NK-92 (cell line): Measurements from ENCODE around the gene MAK.
"Not testable (repeated sequence)": the region's sequence is repeated elsewhere in the genome, so short reads cannot be mapped to it uniquely, and the experiment has no call there.

Source experiments
- DNase-seq: peaks from one replicate; lab custom pipeline; 2025; ENCODE audit not compliant: unreplicated experiment; lab: John Stamatoyannopoulos, UW

Gene MAK

DNA sequence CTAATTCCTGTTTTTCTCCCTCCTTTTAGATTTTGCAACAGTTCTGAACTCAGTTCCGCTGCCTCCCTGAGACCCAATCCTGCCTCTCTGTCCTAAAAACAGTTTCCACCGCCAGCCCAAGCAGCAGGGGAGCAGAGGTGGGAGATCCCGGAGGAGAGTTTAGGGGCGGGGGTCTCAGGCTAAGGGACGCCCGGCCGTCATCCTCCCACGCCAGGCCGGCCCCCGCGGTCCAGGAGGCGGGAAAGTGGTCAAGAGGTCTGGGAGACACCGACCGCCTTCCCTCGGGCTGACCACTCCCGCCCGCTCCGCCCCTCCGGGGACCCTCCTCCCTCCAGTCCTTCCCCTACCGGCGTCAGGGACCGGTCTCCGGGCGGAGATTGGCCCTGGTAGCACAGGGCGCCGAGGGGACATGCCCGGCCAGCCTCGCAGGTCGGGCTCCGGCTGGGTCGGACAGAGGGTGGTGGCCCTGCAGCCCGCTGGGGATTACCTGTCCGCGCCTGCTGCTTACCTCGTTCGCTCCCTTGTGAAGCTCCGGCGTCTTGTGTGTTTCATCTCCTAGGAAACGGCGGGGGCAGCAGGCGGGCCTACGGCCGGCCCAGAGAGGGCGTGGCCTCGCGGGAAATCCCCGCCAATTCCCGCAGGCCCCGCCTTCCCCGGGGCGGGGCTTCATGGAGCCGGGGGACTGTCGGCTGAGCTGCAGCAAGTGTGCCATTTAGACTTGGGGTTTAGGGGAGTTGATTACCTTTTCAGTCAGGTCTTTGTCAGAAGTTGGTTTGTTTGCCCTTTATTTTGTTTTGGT is at the start of gene MAK:
Gene MAK (minus strand): TSS at position 545 of the 799 bp plus-strand sequence. CDS start 7,891 bp downstream, outside the sequence.
- DNase-seq, result no peak

DNA sequence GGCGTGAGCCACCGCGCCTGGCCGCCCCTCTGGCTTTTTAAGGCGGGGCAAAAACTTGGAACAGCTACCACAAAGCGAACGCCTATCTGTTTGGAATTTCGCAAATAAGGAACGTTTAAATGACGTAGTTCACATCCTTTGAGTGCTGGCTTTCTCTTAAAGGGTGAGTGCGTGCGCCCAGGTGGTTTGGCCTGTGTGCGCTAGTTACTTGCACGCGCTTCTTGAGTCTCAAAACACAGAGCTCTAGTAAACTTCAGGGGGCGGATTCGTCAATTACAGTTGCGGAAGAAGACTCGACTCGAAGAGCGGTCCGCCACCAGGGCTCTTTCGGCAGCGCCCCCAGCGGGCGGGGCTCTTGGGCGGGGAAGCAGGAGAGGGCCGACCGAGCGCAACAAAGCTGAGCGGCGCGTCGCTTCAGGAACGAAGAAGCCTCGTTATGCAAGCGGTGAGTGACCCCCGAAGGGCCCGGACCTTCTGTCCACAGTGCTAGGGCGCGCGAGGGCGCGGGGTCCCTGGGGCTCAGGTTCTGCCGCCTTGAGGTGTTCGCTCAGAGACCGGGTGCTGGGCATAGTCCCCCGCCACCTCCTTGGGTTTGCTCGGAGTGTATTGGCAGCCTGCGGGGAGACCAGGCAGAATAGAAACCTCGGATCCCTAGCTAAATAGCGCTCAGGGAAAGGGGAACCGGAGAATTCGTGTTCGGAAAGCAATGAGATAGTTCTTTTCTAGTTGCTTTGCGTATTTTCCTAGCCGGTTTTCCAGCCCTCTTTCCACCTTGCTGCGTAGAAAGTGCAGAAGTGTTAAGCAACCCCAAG is 48.6 kb upstream of the MAK start, which contains the start of gene SYCP2L:
Gene SYCP2L (plus strand): TSS at position 362 of the 812 bp plus-strand sequence. CDS start 75 bp downstream, at position 437.
- no peak for DNase-seq

DNA sequence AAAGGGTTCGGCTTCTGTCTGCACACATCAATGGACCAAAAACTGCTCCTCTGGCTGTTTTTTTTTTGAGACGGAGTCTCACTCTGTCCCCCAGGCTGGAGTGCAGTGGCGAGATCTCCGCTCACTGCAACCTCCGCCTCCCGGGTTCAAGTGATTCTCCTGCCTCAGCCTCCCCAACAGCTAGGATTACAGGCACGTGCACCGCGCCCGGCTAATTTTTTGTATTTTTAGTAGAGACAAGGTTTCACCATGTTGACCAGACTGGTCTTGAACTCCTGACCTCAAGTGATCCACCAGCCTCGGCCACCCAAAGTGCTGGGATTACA is 48.0 kb upstream of the MAK start:
- DNase-seq, result not testable (repeated sequence)

DNA sequence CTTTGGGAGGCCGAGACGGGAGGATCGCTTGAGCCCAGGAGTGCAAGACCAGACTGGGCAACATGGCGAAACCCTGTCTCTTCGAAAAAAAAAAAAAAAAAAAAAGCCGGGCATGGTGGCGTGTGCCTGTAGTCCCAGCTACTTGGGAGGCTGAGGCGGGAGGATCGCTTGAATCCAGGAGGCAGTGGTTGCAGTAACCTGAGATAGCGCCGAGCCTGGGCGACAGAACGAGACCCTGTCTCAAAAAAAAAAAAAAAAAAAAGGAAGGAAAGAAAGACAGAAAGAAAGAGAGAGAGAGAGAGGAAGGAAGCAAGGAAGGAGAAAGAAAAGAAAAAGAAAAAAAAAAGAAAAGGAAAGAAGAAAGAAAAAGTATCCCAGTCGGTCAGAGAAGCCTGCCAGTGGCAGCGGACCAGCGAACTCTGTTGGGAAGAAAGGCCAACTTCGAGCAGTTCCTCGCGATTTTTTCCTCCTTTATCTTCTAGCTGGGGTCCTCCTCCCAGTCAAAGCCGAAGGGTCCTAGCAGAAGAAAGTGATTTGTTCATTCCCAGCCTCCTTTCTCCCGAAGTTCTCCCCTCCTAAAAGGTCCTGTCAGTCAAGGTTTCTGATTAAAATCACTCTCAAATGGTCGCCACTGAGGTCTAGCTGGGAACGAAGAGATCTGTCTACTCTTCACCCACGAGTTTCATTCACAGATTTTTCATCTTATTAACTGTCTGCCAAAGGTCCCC is 46.1 kb upstream of the MAK start:
- DNase-seq, result no peak

DNA sequence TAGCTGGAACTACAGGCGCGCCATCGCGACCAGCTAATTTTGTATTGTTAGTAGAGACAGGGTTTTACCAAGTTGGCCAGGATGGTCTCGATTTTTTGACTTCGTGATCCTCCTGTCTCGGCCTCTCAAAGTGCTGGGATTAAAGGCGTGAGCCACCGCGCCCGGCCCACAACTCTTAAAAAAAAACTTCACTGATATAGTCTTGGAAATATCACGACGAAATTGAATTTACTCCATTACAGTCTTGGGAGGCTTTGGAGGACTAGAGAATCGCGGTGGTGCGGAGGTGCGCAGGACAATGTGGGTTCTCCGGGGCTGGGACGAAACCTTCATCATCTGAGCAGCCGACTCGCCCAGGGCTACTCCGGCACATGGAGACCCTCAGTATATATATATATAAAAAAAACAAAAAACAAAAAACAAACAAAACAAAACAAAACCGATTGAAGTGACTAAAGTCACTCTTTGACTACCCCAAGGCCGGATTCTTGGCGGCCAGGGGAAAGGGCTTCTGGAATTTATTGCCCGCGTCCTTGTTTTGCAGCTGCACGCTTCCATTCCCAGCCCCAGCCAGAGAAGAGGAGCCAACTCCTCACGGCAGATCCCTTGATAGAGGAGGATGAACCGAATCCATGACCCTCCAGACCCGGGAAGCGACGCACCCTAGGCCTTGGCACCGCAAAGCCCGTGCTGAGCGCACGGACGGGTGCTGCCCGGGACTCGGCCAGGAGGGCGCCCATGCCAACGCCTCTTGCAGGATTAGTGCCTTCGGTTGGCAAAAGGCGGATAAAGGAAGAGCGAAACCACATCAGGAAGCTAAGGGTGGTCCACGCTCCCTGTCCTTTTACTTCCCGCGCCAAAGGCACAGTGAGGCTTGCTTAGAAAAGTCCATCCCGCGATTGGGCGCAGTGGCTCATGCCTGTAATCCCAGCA is 45.2 kb upstream of the MAK start:
- no peak for DNase-seq

- no peak for DNase-seq
These were observed 44.4 kb upstream of the MAK start for GRCh38 chr6:10882657-10883171.

DNA sequence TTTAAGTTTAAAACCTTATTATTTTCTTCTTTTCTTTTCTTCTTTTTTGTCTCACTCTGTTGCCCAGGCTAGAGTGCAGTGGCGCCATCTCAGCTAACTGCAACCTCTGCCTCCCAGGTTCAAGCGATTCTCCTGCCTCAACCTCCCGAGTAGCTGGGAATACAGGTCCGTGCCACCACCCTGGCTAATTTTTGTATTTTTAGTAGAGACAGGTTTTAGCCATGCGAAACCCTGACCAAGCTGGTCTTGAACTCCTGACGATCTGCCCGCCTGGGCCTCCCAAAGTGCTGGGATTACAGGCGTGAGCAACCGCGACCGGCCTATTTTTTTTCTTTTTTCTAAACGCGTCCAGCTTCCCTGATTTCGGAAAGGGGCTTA is 43.9 kb upstream of the MAK start:
- DNase-seq, result not testable (repeated sequence)

DNA sequence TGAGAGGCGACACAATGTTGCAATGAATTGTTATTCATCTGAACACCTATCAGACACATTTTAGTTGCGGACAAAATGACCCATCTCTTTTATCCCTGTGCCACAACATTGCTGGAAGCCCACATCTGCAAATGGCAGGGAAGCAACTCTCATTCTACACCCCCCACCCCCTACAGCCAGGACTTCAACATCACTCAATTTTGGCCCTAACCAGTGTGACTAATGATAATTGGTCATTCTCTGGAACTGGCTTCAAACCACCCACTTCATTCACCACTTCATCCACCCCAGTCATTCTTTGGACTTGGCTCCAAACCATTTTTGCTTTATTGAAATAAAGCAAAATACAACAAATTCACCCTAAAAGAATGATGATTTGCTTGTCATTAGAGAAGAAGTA is 42.0 kb upstream of the MAK start:
- no peak for DNase-seq

DNA sequence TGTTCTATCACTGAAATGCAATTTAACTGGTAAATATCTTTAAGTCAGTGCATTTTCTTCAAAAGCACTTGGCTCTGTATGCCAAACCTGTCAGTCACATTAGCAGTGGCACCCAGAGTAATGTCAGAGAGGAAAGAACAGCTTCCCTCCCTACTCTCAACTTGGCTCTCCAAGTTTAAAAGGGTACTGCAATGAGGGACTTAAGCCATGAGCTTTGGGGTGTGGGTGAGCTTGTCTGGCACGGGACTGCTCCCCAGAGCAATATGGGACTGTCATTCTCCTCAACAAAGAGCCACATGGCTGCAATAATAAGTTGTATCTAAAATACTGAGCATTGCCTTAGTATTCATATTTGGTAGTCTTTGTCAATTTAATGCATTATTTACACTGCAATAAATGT is 39.5 kb upstream of the MAK start:
- no peak for DNase-seq

- DNase-seq, result no peak
These were observed 38.7 kb upstream of the MAK start for GRCh38 chr6:10877012-10877411.

DNA sequence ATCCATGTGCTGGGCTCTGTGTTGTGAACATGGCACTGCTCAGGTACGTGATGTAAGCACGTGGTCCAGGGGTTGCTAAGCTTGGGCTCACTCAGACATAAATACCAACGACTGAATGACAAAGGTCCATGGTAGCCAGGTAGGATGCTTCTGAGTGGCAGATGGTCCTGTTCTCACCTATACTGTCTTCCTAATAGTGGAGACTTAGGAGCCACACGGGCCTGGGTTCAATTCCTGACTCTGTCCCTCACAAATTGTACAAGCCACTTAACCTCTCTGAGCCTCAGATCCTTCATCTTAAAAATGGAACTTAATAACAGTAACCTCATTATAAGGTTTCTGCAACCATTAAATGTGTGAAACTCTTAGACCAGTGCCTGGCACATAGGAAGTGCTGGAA is 36.7 kb upstream of the MAK start:
- DNase-seq, result no peak

DNA sequence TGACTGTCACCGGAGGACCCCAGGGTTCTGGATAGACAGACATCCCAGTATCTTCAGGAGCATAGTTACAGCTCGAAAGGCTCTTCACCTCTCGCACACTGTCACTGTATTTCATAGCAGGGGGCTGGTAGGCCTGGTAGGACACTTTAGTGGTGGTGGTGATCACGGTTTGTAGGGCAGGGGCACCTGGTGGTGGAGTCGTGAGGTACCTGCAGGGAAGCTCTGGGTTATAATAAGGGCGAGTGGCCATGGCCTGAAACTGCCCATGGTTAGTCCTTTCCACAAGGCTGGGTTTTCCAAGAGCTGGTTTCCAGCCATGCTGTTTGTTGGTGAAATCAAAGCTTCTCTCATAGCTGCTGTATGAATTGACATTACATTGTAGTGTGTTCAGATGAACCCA is 35.9 kb upstream of the MAK start:
- DNase-seq, result no peak

DNA sequence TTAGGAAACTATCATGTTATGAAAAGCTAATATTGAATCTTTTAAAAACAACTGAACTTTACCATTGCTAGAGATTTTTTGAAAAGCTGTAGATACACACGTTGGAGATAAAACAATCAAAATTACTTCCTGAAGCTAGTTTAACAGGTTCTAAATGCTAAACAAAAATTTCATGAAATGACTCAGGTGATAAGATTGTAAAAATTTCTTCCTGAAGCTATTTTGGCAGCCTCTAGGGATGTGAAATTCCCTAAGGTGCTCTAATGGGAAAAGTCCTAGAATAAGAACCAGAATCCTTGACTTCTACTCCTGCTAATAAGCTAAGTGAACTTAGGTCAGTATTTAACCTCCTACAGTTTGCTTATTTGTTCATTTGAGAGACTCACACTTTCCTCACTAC is 35.0 kb upstream of the MAK start:
- no peak for DNase-seq

GRCh38 chr6:10867952-10868351 is 29.6 kb upstream of the MAK start:
- no peak for DNase-seq

DNA sequence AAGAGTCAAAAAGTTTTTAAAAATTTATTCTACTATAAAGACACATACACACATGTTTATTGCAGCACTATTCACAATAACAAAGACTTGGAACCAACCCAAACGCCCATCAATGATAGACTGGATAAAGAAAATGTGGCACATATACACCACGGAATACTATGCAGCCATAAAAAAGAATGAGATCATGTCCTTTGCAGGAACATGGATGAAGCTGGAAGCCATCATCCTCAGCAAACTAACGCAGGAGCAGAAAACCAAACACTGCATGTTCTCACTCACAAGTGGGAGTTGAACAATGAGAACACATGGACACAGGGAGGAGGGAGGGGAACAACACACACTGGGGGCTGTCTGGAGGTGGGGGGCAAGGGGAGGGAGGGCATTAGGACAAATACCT is 28.4 kb upstream of the MAK start:
- DNase-seq, result not testable (repeated sequence)

DNA sequence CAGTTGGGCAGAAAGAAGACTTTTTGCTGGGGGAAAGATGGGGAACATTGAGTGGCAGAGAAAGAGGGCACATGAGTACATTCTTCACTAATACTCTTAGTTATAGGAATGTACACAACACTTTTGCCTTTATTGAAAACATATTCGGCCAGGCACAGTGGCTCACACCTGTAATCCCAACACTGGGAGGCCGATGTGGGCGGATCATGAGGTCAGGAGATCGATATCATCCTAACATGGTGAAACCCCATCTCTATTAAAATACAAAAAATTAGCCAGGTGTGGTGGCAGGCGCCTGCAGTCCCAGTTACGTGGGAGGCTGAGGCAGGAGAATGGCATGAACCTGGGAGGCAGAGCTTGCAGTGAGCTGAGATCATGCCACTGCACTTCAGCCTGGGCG is 24.7 kb upstream of the MAK start:
- not testable (repeated sequence) for DNase-seq

DNA sequence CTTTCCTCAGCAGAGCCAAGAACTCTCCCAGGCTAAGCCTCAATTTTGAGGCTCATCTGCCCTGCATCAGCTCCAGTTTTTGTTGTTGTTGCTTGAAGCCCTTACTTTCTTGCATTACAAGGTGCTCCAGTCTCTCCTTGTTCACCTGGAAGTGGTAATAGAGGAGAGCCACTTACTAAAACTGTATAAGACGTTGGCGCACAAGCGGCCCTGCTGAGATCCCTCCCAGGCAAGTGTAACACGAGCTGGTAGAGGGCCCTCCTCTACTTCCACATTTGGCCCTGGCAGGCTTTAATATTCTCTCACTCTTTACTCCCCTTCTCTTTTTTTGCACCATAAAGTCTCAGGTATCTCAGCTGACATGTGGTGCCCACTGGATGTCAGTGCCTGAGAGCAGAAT is 24.0 kb upstream of the MAK start:
- DNase-seq, result no peak

DNA sequence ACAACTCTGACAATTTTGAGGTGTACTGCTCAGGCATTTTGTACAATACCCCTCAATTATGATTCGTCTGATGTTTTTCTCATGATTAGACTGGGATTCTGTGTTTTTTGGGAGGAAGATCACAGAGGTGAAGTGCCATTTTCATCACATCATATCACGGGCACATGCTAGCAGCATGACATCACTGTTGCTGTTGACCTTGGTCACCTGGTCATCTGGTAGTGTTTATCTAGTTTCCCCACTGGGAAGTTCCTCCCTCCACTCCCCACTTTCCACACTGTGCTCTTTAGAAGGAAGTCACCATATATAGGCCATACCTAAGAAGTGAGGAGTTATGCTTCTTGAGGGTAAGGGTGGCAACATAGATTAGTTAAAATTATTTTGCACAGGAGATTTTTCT is 22.7 kb upstream of the MAK start:
- DNase-seq, result no peak

- no peak for DNase-seq
These were observed 18.9 kb upstream of the MAK start for GRCh38 chr6:10857259-10857658.

- no peak for DNase-seq
These were observed 16.7 kb upstream of the MAK start for GRCh38 chr6:10854922-10855632.
